Measurements from ENCODE around the gene SETD1B.

- TF ChIP-seq, protein P1, sequence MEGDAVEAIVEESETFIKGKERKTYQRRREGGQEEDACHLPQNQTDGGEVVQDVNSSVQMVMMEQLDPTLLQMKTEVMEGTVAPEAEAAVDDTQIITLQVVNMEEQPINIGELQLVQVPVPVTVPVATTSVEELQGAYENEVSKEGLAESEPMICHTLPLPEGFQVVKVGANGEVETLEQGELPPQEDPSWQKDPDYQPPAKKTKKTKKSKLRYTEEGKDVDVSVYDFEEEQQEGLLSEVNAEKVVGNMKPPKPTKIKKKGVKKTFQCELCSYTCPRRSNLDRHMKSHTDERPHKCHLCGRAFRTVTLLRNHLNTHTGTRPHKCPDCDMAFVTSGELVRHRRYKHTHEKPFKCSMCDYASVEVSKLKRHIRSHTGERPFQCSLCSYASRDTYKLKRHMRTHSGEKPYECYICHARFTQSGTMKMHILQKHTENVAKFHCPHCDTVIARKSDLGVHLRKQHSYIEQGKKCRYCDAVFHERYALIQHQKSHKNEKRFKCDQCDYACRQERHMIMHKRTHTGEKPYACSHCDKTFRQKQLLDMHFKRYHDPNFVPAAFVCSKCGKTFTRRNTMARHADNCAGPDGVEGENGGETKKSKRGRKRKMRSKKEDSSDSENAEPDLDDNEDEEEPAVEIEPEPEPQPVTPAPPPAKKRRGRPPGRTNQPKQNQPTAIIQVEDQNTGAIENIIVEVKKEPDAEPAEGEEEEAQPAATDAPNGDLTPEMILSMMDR (IDR thresholded peaks at IDR 0.05) = no peak
- TF ChIP-seq POLR2A (IDR thresholded peaks at IDR 0.05) = no peak
- peak; percentile 70 for TF ChIP-seq POLR2AphosphoS5 (IDR thresholded peaks at IDR 0.05)
Observed at GRCh38 chr12:121754836-121755235, 49.0 kb upstream of the SETD1B start.

All from prostate gland (tissue), 2 donors.